Amygdala (tissue), 56 donors: Measurements from ENCODE around the gene ADPGK.
"Not testable (repeated sequence)": the region's sequence is repeated elsewhere in the genome, so short reads cannot be mapped to it uniquely, and the experiment has no call there.

Experiments
- DNase-seq, 56 donors: peaks; one replicate each; lab custom pipeline; 2025; lab: John Stamatoyannopoulos, UW

ADPGK gene

GRCh38 chr15:72758182-72758581 is 25.4 kb downstream of the ADPGK start:
- DNase-seq = no peak

- DNase-seq = peak in 9 of 56 donors; percentile 5 to 26 (median 12)
Measured at GRCh38 chr15:72754096-72754495, 29.5 kb downstream of the ADPGK start.

- DNase-seq = peak in 7 of 56 donors; percentile 7 to 44 (median 10)
Measured at GRCh38 chr15:72751751-72752455, 31.7 kb downstream of the ADPGK start.

- DNase-seq = no peak
Measured at GRCh38 chr15:72749700-72750099, 33.9 kb downstream of the ADPGK start.

GRCh38 chr15:72740219-72740618 is 43.3 kb downstream of the ADPGK start:
- no peak for DNase-seq

GRCh38 chr15:72737723-72738122 is 45.8 kb downstream of the ADPGK start:
- no peak for DNase-seq

- no peak for DNase-seq
Measured at GRCh38 chr15:72737061-72737460, 46.5 kb downstream of the ADPGK start.

- DNase-seq = no peak
Measured at GRCh38 chr15:72735111-72735510, 48.4 kb downstream of the ADPGK start.

GRCh38 chr15:72733941-72734738 is 49.4 kb downstream of the ADPGK start:
- no peak for DNase-seq

- no peak for DNase-seq
Measured at GRCh38 chr15:72732516-72732915, 51.0 kb downstream of the ADPGK start.

- DNase-seq = no peak
Measured at GRCh38 chr15:72732086-72732485, 51.5 kb downstream of the ADPGK start.

- no peak for DNase-seq
Measured at GRCh38 chr15:72728821-72729220, 54.7 kb downstream of the ADPGK start.

- DNase-seq = not testable (repeated sequence)
Measured at GRCh38 chr15:72728249-72728648, 55.3 kb downstream of the ADPGK start.

GRCh38 chr15:72727154-72727553 is 56.4 kb downstream of the ADPGK start:
- DNase-seq = no peak

GRCh38 chr15:72725851-72726250 is 57.7 kb downstream of the ADPGK start:
- not testable (repeated sequence) for DNase-seq

GRCh38 chr15:72725446-72725845 is 58.1 kb downstream of the ADPGK start:
- DNase-seq = no peak

- DNase-seq = no peak
Measured at GRCh38 chr15:72724028-72724427, 59.5 kb downstream of the ADPGK start.

GRCh38 chr15:72722071-72722696 is 61.4 kb downstream of the ADPGK start:
- DNase-seq = peak in 33 of 56 donors; percentile 1 to 74 (median 8)

GRCh38 chr15:72708551-72709303 is 74.8 kb downstream of the ADPGK start:
- DNase-seq = not testable (repeated sequence)

GRCh38 chr15:72706266-72706665 is 77.3 kb downstream of the ADPGK start:
- DNase-seq = no peak
